Keratinocyte (primary cell): ENCODE results near the gene CTIF. TPM values are rescaled to one million over a fixed set of nuclear protein-coding genes. Genes with fewer than 3 reads are reported as not detected.

Experiments
- DNase-seq: peaks from one replicate; pipeline ENCODE4 v3.0.0-alpha.2; 2011; ENCODE audit warnings: low read depth, missing footprints, low spot score
- FAIRE-seq: peaks from 2 replicates; lab custom pipeline; 2011; peaks lifted over from hg19 to GRCh38; lab: Jason Lieb, UNC
- H2AFZ ChIP-seq: 2 replicates; pipeline ENCODE4 v1.6.0; 2012; ENCODE audit warnings: low read length, control low read depth, inconsistent platforms; ENCODE audit not compliant: control insufficient read depth
- H3K27ac ChIP-seq: 2 replicates; pipeline ENCODE4 v1.5.1; 2011; ENCODE audit warnings: low read length; ENCODE audit not compliant: control insufficient read depth, insufficient read depth
- H3K27me3 ChIP-seq: 3 replicates; pipeline ENCODE4 v1.6.0; 2011; ENCODE audit warnings: low read length; ENCODE audit not compliant: control insufficient read depth, insufficient read depth; ENCODE audit errors: extremely low read depth
- H3K36me3 ChIP-seq, 2 experiments: 2 replicates in 1 of 2; 3 replicates in 1 of 2; pipeline ENCODE4 v1.5.1; 2011; ENCODE audit warnings: low read length in 2 of 2, mild to moderate bottlenecking in 1 of 2; ENCODE audit not compliant: control insufficient read depth in 2 of 2, insufficient read depth in 2 of 2; ENCODE audit errors: extremely low read depth in 1 of 2
- H3K4me1 ChIP-seq: 3 replicates; pipeline ENCODE4 v1.5.1; 2011; ENCODE audit warnings: low read length; ENCODE audit not compliant: control insufficient read depth, insufficient read depth; ENCODE audit errors: extremely low read depth
- H3K4me2 ChIP-seq: 3 replicates; pipeline ENCODE4 v1.6.0; 2011; ENCODE audit warnings: low read depth, low read length; ENCODE audit not compliant: control insufficient read depth, insufficient read depth; ENCODE audit errors: extremely low read depth
- H3K4me3 ChIP-seq, 3 experiments: fragments of 200-600 bp in 1 of 3; sonication (generic) in 1 of 3; 2 replicates in 2 of 3; 3 replicates in 1 of 3; pipeline ENCODE4 v1.5.1; 2011 to 2016; ENCODE audit warnings: low read length in 3 of 3, mild to moderate bottlenecking in 3 of 3, control low read depth in 2 of 3, inconsistent platforms in 1 of 3, low read depth in 1 of 3, mixed read lengths in 1 of 3, mixed run types in 1 of 3, moderate library complexity in 1 of 3; ENCODE audit not compliant: control insufficient read depth in 2 of 3, insufficient read depth in 2 of 3; ENCODE audit errors: extremely low read depth in 1 of 3
- H3K79me2 ChIP-seq: 2 replicates; pipeline ENCODE4 v1.6.0; 2012; ENCODE audit warnings: low read length; ENCODE audit not compliant: control insufficient read depth, insufficient read depth
- H3K9ac ChIP-seq: 3 replicates; pipeline ENCODE4 v1.6.0; 2011; ENCODE audit warnings: low read length; ENCODE audit not compliant: control insufficient read depth, insufficient read depth; ENCODE audit errors: extremely low read depth
- H3K9me1 ChIP-seq: 3 replicates; pipeline ENCODE4 v1.6.0; 2011; ENCODE audit warnings: low read length; ENCODE audit not compliant: control insufficient read depth, insufficient read depth; ENCODE audit errors: extremely low read depth
- H3K9me3 ChIP-seq: 2 replicates; pipeline ENCODE4 v1.5.1; 2012; ENCODE audit warnings: low read depth, low read length; ENCODE audit not compliant: control insufficient read depth
- H4K20me1 ChIP-seq: 3 replicates; pipeline ENCODE4 v1.6.0; 2011; ENCODE audit warnings: low read length; ENCODE audit not compliant: control insufficient read depth, insufficient read depth; ENCODE audit errors: extremely low read depth
- EZH2 ChIP-seq: IDR thresholded peaks from one replicate; pipeline ENCODE4 v1.6.1; 2012; ENCODE audit warnings: inconsistent platforms, mild to moderate bottlenecking, low read length, moderate library complexity
- dilution Hi-C: fragments of 300-500 bp; cut with MboI; formaldehyde crosslinking; loops from one replicate; pipeline ENCODE4 v1.7.0; 2020; ENCODE audit warnings: low sequenced_read_pairs; ENCODE audit not compliant: extremely low pct_ligation_motif_present
- polyA plus RNA-seq, 5 experiments: library from polyadenylated mRNA; depleted of rRNA in 3 of 5; stranded (reverse) in 3 of 5; stranded (forward) in 1 of 5; unstranded in 1 of 5; fragments of >200 nt; gene quantifications; 1 replicate in 1 of 5; 2 replicates in 3 of 5; 3 replicates in 1 of 5; pipeline versions ENCODE4 v1.2.1 to v1.2.3, GENCODE V29; 2011 to 2012; ENCODE audit warnings: missing spikeins in 2 of 5, low read depth in 1 of 5, low replicate concordance in 1 of 5
- TF ChIP-seq, protein P1 (sequence below), 3 experiments: IDR thresholded peaks in 1 of 3; conservative IDR thresholded peaks in 1 of 3; optimal IDR thresholded peaks in 1 of 3; 2 replicates in 2 of 3; 3 replicates in 1 of 3; pipeline versions ENCODE3 to v1.5.1; 2011; ENCODE audit warnings: low read length in 3 of 3, mild to moderate bottlenecking in 3 of 3, moderate library complexity in 2 of 3, control low read depth in 1 of 3, inconsistent platforms in 1 of 3; ENCODE audit not compliant: insufficient read depth in 2 of 3; ENCODE audit errors: extremely low read depth in 1 of 3

CTIF gene
- polyA plus RNA-seq, 1 donor (not counting 4 experiments of a cell fraction or from before 2014, with no cell fraction given) = 15.0 TPM

DNA sequence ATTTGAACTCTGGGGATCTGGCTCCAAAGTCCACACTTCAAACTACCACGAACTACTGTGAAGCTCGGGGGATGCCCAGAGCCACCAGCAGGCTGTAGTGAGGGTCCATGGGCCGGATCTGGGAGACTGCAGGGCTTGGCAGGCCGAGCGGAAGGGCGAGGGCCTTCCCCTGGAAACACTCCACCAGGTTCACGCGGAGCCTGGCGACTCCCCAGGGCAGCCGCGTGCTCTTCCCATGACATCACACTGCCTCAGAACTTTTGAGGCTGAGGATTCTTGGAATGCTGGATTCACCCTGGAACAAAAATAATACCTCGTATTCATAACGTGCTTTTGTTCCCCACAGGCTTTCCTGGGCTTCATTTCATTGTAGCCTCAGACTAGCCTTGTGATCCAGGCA is 210.9 kb downstream of the CTIF start:
- H3K9me1 ChIP-seq = no peaks in the 10 kb centered on the region
- no peaks in the 10 kb centered on the region for H3K9me3 ChIP-seq
- dilution Hi-C loops = no loop called here
- no peaks in the 10 kb centered on the region for H3K79me2 ChIP-seq
- no peak overlapping the region for H3K27ac ChIP-seq
- no peak overlapping the region for H3K9ac ChIP-seq
- DNase-seq = no peak
- no peak overlapping the region for H2AFZ ChIP-seq
- H3K4me2 ChIP-seq = no peak overlapping the region
- H4K20me1 ChIP-seq = no peaks in the 10 kb centered on the region
- FAIRE-seq = peak; percentile 94
- H3K4me3 ChIP-seq = no peak overlapping the region
- no peaks in the 10 kb centered on the region for H3K27me3 ChIP-seq
- H3K4me1 ChIP-seq = peaks cover 19% of the 10 kb centered on the region
- peaks cover 0 to 3% of the 10 kb centered on the region in 2 experiments for H3K36me3 ChIP-seq
- TF ChIP-seq EZH2 = no peak
- TF ChIP-seq, protein P1, sequence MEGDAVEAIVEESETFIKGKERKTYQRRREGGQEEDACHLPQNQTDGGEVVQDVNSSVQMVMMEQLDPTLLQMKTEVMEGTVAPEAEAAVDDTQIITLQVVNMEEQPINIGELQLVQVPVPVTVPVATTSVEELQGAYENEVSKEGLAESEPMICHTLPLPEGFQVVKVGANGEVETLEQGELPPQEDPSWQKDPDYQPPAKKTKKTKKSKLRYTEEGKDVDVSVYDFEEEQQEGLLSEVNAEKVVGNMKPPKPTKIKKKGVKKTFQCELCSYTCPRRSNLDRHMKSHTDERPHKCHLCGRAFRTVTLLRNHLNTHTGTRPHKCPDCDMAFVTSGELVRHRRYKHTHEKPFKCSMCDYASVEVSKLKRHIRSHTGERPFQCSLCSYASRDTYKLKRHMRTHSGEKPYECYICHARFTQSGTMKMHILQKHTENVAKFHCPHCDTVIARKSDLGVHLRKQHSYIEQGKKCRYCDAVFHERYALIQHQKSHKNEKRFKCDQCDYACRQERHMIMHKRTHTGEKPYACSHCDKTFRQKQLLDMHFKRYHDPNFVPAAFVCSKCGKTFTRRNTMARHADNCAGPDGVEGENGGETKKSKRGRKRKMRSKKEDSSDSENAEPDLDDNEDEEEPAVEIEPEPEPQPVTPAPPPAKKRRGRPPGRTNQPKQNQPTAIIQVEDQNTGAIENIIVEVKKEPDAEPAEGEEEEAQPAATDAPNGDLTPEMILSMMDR (optimal IDR thresholded peaks at IDR 0.05 in 1 of 3, IDR thresholded peaks at IDR 0.05 in 1 of 3, conservative IDR thresholded peaks at IDR 0.05 in 1 of 3; ENCODE audit: extremely low read depth in 1 of 3, insufficient read depth in 2 of 3, low read length in 3 of 3) = peak in 1 of 3 experiments; percentile 14

DNA sequence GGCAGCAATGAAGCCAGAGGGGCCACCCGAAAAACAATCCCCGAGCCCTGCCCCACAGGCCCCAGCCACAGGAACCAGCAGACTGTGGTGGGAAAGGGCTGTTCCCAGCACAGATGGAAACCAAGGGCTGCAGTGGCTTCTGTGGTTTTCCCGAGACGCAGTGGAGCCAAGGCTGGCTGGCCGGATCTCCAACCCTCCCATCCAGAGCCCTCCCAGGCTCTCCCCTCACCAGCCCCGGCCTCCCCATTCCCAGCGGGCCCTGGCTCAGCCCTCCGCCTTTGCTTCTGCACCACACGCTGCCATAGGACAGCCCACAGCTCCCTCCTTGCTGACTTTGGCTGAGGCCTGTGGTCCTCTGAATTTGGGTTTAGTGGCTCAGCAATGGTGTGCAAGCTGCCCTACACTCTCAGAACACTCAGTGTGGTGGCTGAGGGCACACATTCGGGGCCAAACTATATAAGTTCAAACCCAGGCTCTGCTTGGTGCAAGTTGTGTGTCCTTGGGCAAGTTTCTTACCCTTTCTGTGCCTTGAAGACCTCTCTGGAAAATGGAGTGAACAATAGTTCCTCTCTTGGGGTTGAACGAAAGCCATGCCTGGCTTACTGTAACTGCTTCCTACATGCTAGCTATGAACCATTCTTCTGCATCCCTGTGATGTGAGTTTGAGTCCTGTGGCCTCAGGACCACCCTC is 211.8 kb downstream of the CTIF start:
- H2AFZ ChIP-seq = no peak overlapping the region
- no peak overlapping the region for H3K4me2 ChIP-seq
- DNase-seq (no peak), FAIRE-seq (no peak)
- no peaks in the 10 kb centered on the region for H3K9me1 ChIP-seq
- H3K27ac ChIP-seq = no peak overlapping the region
- H3K36me3 ChIP-seq = peaks cover 0 to 3% of the 10 kb centered on the region in 2 experiments
- H3K9ac ChIP-seq = no peak overlapping the region
- dilution Hi-C loops = no loop called here
- no peaks in the 10 kb centered on the region for H3K79me2 ChIP-seq
- H3K4me3 ChIP-seq = no peak overlapping the region
- TF ChIP-seq, protein P1 (optimal IDR thresholded peaks at IDR 0.05 in 1 of 3, IDR thresholded peaks at IDR 0.05 in 1 of 3, conservative IDR thresholded peaks at IDR 0.05 in 1 of 3; ENCODE audit: extremely low read depth in 1 of 3, insufficient read depth in 2 of 3, low read length in 3 of 3) = no peak
- TF ChIP-seq EZH2 = no peak
- peaks cover 12% of the 10 kb centered on the region for H3K4me1 ChIP-seq
- H4K20me1 ChIP-seq = no peaks in the 10 kb centered on the region
- H3K9me3 ChIP-seq = no peaks in the 10 kb centered on the region
- H3K27me3 ChIP-seq = no peaks in the 10 kb centered on the region
